Stimulated activated CD8-positive, alpha-beta memory T cell treated with anti-CD3 and anti-CD28 coated beads, Interleukin-4, amount 100 ng/mL, for 48 hours (primary cell): ENCODE measurements around the gene XRN2.

Experiments
- DNase-seq: peaks from one replicate; pipeline ENCODE4 v3.0.0-alpha.2; 2020

XRN2 gene

GRCh38 chr20:21302664-21303060, 469 bp upstream of the XRN2 start:
- no peak for DNase-seq

DNA sequence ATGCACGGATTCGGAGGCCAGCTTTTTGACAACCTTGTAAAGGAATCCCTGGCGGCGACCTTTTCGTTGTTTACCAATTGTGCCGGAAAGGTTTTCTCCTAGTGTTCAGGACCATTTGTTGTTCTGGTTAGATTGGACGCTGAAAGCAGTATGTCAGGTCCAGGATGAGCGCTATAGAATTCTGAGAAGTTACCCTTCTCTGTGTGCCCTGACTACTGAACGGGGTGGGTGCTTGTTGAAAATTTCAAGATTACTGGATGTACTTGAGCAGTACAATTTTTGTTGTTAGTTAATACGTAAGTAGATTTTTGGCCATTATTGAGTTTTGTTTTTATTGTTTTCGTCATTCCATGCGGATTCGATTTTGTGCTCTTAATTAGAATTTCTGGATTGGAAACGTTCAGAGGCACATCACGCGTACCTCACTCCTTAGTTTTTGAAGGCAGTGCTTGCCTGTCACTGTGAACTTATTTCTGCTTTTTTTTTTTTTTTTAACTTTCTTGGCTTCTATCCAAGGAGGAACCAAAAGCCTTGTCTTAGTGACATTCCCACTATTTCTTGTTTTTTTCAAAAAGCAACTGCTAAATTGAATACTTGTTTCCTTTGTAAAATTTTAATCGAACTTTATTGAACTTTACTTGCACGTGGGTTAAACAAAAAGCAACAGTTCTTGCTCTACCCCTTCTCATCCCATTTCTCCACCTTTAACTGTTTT, 898 bp downstream of the XRN2 start:
- DNase-seq = no peak

GRCh38 chr20:21308340-21308739, 5.2 kb downstream of the XRN2 start:
- no peak for DNase-seq

- DNase-seq = no peak
These were observed 6.7 kb downstream of the XRN2 start for GRCh38 chr20:21309678-21310467.

GRCh38 chr20:21312813-21313474, 9.8 kb downstream of the XRN2 start:
- no peak for DNase-seq

DNA sequence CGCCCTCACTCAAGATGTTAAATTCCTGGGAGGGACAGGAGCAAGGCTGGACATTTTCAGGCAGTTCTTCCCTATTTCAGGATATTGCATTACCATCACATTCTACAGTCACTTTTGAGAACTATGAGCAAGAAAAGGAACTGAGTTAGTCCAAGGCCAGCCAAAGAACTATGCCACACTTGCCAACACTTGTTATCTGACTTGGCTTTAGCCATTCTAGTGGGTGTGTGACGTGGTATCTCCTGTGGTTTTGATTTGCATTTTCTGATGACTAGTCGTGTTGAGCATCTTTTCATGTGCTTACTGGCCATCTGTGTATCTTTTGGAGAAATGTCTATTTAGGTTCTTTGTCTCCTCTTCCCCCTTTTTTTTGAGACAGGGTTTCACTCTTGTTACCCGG, 12.0 kb downstream of the XRN2 start:
- DNase-seq = peak; percentile 50

GRCh38 chr20:21322083-21322710, 19.1 kb downstream of the XRN2 start:
- no peak for DNase-seq

GRCh38 chr20:21322921-21323331, 19.8 kb downstream of the XRN2 start:
- DNase-seq = no peak

GRCh38 chr20:21323640-21324039, 20.5 kb downstream of the XRN2 start:
- DNase-seq = no peak

DNA sequence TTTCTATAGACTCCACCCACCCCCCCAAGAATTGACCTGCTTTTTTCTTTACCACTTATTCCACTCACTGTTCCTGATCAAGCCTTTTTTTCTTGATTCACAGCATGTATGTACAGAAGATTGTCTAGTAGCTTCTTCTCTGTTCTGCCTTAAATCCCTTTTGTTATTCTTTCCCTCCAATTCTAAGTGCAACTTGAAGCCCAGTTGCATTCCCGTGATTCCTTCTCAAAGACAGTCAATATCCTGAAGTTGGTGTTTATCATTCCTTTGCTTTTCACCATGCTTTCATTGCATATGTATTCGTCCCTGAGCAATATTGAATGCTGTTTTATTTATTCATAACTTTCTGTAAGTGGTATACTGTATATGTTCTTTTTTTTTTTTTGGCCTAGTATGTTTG, 21.0 kb downstream of the XRN2 start:
- no peak for DNase-seq

- no peak for DNase-seq
These were observed 22.2 kb downstream of the XRN2 start for GRCh38 chr20:21325296-21325695.

DNA sequence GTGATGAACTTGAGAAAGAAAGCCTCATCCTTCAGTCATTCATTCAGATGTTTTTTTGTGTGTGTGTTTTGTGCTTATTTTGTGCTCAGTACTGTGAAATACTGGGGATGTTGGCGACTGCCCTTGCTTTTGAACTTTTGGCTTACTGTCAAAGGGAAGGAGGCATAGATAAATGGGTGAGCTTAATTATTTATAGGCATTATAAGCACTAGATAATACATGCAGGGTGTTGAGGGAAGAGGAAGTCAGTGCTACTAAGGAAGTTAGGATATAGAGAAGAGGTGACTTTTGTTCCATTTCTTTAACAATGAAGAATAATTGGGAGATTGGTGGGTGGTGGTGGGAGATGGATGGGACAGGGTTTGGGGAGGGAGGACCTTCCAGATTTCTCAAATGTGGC, 23.6 kb downstream of the XRN2 start:
- no peak for DNase-seq

DNA sequence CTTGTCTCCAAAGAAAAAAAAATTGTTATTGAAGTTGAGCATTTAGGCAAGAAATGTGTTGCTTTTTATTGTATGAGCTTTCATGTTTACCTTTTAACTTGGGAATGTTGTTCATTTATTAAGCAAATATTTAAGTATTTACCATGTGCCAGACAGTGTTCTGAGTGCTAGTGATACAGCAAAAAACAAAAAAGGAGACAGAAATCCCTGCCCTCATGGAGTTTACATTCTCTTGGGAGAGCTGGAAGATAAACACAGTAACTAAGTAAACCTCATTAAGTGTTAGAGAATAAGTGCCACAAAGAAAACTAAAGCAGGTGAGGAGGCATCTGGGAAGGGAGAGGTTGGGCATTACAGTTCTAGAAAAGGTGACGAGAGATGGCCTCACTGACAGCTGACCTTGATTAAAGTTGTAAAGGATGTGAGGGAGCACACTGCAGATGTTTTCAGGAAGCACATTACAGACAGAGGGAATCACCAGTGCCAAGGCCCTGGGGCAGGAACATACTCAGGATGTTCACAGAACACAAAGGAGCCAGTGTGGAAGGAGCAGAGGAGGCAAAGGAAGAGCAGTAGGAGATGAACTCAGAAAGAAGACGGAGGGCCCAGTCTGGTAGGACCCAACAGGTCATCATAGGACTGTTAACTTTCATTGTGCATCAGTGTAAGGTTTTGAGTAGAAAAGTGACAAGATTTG, 33.5 kb downstream of the XRN2 start:
- DNase-seq = no peak

DNA sequence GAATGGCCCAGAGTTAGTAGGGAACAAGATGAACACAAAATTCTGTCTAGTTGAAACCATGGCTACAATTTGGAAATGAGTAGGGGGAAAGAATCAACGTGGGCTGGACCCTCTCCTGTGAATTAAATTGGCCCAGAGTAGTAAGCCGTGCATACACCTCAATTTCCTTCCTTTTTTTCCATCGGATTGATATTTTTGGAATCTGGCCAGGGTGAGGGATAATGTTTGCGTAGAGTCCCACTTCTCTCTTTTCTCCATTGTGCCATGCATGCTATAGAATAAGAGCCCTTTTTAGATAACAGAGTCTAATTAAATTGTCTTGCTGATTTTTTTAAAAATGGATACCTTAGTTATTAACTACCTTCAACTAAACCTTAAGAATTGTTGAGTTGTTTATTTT, 35.2 kb downstream of the XRN2 start:
- DNase-seq = no peak

GRCh38 chr20:21339499-21339898, 36.4 kb downstream of the XRN2 start:
- DNase-seq = no peak

DNA sequence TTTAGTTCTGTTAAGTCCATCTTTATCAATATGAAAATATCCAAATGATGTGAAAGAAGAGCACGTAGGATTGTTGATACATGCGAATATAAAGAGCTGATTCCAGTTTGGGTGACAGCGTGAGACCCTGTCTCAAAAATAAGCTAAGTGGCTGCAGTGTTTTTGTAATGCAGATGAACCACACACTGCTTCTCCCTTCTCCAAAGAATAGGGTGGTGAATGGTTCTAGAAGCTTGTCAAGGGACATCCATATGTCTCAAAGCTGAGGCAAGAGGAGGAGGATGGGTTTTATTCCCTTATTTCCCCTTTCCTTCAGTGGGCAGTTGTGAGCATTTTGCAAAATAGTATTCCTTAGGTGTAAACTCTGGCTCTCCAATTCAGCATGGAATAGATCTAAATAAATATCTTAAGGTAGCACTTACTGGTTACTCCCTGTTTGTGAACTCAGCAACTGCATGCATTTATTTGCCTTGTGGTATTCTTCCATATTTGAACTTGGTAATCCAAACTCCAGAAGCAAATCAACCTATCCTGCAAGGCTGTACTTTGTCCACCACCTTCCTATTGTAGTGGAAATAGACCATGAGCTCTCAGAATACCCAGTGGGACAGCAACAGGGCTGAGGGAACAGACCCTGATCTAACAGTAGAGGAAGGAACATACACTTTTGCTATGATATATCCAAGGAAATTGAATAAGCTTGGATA, 38.0 kb downstream of the XRN2 start:
- no peak for DNase-seq

DNA sequence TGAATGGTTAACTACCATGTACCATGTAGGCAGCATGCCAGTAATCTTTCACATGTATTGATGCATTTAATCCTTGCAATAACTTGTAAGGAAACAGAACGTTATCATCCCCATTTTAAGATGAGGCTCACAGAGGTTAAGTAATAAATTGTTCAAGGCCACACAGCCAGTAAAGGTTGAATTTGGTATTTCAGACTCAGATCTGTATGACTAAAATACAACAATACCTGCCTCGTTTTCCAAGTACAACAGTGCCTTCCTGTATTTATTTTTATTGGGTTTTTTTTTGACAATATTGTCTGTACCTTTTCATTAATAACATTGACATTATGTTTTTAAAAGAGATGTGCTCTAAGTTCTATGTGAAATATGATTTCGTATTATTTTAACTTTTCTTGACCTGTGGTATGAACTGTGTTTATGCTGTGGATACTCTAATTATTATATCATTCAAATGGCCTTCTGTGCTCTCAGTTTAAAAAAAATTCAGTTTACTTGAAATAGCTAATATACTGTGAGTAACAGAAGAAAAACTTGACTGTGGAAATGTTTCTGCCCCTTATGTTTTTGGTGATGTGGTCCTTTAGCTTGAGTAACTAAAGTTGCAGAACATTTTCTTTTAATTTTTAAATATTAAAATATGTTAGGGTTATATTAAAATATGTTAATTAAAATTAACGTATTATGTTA, 39.7 kb downstream of the XRN2 start:
- DNase-seq = no peak

DNA sequence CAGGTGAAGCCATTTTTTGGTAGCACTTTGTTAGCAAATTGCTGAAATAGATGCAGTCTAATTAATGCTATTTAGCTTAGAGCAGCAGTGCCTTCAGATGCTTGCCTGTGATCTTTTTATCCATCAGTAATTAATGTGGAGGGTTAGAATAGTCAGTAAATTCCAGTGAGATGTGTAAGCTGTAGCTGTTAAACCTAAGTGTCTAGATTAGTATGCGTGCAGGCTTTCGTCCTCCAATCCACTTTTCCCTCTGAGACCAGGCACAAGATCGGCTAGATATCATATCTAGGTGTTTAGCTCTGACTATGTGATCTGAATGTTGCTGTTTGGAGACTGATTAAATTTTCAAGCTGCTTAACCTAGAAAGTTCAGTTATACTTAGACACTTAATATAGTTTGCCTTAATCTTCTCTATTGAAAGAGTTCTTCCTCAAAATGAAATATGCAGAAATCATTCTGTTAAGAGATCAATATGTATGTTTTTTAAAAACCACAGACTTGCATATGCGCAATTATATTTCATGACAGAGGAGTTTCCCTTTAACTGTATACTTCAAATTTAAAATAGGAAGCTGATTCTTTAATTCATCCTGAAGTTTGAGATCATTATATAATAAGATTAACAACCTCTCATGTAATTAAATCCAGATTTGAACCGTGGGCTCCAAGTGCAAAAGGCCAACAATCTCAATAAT, 41.2 kb downstream of the XRN2 start:
- DNase-seq = no peak

GRCh38 chr20:21344961-21345360, 41.8 kb downstream of the XRN2 start:
- DNase-seq = no peak

GRCh38 chr20:21352703-21353102, 49.6 kb downstream of the XRN2 start:
- no peak for DNase-seq

DNA sequence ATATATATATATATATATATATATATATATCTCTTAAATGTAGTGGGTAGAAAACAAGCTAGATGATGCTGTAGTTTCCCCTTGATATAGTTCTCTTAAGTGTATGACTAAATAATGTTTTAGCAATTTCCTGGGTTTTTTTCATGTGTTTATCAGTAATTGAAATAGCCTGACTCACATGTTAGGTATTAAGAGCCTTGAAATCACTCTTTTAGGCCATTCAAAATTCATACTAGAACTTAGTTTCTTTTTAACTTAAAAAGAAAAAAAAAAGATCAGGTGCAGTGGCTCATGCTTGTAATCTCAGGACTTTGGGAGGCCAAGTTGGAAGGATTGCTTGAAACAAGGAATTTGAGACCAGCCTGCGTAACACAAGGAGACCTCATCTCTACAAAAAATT, 50.1 kb downstream of the XRN2 start:
- DNase-seq = no peak
